GM04504 (cell line): ENCODE measurements around the gene CFAP299.

Experiments used
- DNase-seq: peaks from one replicate; pipeline ENCODE4 v3.0.0-alpha.2; 2012; ENCODE audit warnings: low read depth

CFAP299 gene

DNA sequence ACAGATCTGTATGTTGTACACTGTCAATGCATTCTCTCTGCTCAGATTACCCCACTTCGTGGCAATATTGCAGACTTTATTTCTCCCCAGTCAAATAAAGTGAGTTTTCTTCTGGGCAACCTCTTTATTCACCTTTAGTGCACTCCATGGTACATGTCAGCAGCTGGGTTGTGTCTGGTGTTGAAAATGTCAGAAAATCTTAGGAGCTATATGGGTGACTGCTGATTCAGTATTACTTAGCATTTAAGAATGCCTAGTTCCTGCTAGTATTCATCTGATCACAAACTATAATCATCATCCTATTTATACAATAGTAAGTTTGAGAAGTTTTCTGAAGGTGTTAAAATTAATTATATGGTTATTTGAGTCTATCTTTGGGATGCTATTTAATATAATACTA lies 112.5 kb downstream of the CFAP299 start:
- DNase-seq = no peak

DNA sequence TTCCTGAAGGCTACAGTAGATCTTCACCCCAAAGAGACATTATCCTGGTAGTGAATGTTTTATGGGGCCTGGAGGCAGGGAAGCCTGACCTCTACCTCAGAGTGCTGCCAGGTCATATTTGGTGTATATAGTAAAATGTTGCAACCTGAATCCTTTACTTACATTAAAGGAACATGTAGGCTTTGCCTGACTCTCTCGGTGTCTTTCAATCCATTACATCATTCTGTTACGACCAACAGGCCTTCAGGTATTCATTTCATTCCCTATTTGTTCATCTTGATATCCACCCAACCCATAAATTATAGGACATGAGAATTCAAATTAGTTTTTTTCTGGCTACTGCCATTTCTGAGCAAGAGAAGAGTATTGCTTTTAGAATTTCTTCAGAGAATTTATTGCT lies 116.5 kb downstream of the CFAP299 start:
- no peak for DNase-seq

DNA sequence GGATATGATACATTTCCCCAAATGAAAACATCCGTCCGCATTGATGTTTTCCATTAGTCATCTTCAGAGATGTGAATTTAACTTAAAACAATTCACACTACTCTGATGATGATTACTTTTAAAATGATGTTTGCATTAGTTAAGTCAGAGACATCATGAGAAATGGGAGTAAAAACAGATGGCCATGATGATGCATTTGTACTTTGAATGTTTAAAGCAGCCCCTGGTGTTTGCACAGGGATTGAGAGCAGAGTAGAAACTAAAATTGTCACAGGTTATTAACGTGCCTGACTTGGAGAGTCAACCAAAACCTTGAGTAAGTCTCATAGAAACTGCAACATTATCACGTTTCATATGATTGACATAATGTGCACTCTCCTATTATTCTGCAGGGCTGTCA lies 117.2 kb downstream of the CFAP299 start:
- no peak for DNase-seq

DNA sequence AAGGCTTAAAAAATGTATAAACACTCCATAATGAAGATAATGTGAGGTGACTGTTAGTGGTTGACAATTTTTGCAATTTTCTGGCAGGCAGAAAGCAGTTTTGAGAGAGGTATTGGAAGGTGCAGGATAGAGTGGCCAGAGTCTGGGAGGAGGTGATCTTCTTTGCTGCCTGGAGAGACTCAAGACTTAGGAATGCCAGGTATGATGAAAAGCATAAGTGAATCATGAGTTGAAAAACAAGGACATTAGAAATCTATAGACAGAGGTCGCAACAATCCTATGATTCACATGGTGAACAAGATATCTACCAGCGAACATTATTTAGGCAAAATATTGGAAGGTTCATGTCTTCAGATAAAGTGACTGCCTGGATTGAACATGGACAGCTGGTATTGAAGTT lies 118.5 kb downstream of the CFAP299 start:
- DNase-seq = no peak

DNA sequence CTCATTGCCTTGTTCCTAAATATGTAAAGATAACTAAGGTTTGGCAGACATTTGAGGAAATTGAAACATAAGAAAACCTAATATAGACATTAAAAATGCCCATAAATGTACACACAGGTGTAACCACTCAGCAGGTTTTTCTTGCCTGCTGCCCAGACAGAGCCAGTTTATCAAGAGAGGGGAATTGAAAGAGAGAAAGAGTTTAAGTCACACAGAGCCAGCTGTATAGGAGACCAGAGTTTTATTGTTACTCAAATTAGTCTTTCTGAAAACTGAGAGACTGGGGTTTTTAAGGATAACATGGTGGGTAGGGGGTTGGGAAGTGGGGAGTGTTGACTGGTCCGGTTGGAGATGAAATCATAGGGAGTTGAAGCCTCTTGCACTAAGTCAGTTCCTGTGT lies 119.0 kb downstream of the CFAP299 start:
- DNase-seq = no peak

DNA sequence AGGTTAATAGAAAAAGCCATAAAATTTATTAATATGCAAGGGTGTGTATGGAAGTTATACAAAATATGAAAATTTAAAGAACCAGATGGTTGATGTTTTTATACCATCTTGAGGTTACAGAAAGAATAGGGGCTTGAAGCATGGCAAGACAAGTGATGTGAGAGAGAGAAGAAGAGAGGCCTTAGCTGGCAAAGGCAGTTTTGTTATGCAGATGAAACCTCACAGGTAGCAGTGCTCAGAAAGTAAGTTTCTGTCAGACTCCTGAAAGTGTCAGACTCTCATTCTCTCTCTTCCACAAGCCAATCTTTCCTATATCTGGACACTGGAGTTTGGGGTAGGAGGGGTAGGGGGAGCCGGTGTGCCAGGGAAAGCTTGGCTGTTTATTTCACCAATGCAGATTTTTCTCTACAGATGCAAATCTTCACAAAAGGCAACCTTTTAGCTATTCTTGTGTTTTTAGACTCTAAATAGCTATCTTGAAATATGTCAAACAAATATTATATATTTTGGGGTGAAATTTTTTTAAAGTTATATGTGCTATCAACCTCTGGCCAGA lies 124.5 kb downstream of the CFAP299 start:
- DNase-seq = no peak

DNA sequence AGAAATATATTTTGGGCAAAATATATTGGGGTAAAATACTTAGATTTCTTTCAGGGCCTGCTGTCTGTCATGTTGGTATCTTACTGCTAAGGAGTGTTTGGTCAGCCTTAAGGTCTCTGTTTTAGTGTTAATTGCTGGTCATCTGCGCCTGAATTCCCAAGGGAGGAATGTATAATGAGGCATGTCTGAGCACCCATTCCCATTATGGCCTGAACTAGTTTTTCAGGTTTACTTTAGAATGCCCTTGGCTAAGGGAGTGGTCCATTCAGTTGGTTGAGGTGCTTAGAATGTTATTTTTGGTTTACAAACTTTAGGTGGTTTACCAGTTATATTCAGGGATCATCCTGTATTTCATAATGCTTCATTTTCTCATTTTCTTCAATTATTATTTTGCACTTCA lies 125.9 kb downstream of the CFAP299 start:
- no peak for DNase-seq

DNA sequence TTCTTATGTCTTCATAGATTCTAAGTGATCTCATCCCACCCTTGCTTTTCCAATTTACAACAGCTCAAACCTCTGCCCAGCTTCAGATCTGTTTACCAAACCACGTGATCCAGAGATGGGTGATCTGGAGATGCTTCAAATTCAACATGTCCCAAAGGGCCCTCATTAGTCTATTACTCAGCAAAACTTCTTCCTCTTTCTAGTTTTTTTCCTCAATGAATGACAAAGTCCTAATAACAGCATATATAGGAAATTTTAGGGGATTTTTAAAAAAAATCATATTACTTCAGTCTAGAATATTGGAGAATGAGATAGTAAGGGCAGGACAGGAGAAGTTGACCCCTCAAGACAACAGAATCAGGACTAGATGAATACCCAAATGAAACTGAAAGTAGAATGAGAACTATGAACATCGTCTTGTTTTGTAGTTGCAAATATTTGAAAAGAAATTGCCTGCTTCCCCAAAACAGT lies 127.1 kb downstream of the CFAP299 start:
- DNase-seq = no peak

DNA sequence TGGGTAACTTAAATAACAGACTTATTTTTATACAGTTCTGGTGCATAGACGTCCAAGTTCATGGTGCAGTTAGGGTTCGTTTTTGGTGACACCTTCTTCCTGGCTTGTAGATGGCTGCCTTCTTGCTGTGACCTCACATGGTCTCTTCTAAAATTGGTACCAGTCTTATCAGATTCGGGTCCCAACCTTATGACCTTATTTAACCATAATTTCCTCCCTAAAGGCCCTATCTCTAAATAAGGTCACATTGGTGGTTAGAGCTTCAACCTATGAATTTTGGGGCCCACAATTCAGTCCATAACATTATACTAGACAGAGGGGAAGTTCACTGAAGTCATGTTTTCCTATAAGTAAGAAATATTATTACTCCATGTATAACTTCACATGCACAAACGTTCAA lies 128.0 kb downstream of the CFAP299 start:
- no peak for DNase-seq

DNA sequence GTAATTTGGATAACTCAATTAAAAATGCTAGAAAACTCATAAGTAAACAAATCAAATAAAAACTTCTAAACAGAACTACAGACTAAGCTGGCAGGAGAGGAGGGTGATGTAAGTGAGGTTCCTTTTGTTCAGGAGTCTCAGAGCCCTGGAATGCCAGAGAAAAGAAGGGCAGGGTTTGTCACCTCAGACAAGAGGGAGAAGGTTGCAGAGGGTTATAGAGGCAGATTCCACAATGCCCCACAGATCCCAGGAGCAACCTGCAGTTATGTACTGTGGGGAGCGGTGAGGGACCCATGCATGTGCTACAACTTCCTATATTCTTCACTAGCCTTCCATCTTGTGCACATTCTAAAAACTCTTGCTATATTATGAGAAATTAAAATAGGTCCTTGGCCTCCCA lies 129.7 kb downstream of the CFAP299 start:
- no peak for DNase-seq

DNA sequence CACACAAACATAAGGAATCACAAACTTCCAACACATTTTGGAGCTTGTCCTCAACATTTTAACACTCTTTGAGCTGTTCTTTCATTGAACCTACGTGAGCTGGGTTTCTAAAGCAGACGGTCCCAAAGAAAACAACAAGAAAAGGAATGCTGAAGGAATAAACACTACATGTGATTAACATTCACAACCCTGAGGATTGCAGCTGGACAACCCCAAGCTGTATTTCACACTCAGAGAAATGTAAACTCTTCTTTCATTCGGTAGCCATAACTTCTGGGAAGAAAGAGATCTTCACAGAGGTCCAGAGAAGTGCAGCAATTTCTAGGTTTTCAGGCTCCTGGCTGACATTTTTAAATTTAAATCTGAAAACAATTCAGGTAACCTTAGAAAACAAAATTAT lies 130.2 kb downstream of the CFAP299 start:
- no peak for DNase-seq

DNA sequence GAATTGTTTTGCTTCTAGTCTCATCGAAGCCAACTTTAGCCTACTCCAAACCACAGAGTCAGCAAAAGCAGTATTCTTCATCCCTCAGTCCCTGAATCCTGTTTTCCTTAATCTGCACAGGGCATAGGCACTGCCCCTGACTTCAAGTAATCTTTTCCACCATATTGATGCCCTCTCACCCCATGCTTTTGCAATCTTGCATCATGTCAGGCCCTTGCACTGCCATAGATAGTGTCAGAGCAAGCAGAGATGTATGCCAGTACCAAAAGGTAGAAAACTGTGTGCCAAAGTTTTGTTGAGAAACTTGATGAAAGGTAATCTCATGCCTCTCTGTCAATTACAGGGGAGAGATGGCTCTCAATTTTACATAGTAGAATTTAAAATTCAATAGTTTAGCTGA lies 131.1 kb downstream of the CFAP299 start:
- DNase-seq = no peak

DNA sequence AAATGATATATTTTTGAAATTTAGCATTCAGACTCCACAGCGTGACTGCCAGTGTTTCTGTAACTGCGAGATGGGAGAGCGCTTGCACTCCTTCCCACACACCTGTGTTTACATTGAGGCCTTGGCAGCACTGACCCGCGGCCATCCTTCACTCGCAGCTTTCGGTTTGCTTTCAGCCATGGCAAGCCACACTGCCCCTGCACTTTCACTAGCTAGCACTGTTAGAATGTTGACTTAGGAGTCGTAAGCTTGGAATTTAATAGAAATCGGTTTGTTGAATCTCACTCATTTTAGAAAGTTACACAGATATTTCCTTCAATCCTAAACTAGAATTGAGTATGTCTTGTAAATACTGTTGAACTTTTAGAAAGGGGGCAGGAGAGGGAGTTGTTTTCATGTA lies 136.2 kb downstream of the CFAP299 start:
- no peak for DNase-seq

DNA sequence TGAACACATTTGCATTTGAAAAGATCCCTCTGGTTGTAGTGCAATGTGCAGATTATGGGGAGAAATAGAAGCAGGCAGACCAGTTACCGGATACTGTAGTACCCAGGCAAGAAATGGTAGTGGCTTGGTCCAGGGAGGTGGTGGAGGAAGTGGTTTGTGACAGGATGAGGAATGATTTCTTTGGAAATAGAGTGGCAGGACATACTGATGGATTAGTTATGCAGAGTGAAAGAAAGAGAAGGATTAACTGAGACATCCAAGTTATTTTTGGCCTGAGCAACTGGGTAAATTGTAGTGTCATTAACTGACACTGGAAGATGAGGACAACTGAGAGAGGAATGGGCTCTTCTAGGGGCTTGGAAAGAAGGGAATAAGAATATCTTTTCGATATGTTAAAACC lies 139.7 kb downstream of the CFAP299 start:
- no peak for DNase-seq

DNA sequence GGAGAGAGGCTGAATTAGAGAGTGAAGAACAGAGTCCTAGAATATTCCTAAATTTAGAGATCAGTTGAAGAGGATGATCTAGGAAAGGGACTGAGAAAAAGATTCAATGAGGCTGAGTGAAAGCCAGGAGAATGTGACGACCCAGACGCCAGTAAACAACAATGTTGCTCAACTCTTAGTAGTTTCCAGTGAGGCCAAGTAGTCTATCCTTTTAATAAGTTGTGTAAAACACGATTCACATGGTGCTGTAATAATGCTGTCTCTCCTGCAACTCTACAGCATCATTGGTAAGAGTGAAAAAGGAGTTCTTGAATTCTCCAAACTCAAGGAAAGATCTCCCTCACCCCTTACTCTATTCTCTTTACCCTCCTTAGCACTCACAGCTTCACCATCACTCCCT lies 140.3 kb downstream of the CFAP299 start:
- DNase-seq = no peak

DNA sequence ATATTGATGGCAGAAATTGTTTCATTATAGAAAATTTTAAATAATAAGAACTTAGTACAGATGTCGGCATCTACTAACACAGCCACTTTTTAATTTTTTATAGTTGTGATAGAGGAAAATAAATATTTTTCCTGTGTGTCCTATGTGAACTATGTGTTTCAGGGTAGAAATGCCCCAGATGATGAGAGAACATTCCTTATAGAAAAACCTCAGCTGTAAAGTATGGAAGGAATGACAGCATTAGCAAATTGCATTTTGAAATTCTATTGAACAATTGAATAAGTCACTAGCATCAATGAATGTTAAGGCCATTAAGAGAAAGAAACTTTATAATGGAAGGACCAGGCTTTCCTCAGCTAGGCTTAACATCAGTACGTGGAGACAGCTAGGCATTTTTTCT lies 149.2 kb downstream of the CFAP299 start:
- no peak for DNase-seq

DNA sequence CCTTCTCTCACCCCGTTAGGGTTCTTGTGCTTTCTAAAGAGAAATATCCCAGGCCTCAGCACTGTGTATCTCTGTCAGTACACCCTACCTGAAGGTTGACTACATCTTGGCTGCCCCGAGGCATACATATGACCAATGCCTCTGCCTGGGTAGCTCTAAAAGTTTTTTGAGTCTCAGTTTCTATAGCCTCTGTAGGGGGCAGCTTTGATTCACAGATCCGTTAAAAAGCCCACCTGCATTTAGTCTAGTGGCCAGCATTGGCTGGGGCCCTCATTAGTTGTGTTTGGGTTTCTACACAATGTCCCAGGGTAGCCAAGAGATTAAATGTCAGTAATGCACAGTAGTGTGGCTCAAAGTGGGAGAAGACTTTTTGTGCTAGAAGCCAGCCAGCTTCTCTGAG lies 151.1 kb downstream of the CFAP299 start:
- no peak for DNase-seq

DNA sequence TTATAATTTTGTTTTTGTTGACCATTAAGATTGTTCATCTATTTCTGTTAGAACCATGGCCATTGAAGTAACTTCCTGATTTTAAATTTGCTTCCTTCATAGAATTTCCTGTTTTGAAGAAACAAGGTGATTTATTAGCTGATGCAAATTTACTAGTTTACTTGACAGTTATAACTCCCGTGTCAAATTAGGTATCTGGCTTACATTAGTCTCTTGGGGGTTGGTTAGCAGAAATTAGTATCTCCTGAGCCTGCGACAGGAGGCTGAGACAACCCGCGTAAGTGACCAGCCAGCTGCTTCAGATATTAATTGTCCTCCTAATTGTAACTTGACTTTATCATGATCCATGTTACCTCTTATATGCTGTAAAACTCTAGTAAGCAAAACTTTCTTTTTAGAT lies 154.3 kb downstream of the CFAP299 start:
- DNase-seq = no peak

DNA sequence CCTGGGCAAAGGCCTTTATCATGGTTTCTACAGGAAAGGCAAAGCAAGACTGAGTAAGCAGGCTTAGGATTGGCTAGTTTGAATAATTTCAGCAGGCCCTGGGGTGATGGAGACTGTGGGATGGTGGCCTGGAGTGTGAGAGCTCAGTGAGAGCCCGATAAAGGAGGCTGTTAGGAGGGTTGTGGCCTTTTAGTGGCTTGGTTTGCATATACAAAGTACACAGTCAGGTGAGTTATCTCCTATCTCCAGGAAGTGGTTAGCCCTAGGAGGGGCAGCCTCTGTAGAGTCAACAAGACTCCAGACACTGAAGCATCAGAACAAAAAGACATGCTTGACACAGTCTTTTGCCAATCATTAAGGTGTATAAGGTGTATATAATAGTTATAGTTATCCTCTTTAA lies 157.2 kb downstream of the CFAP299 start:
- no peak for DNase-seq

DNA sequence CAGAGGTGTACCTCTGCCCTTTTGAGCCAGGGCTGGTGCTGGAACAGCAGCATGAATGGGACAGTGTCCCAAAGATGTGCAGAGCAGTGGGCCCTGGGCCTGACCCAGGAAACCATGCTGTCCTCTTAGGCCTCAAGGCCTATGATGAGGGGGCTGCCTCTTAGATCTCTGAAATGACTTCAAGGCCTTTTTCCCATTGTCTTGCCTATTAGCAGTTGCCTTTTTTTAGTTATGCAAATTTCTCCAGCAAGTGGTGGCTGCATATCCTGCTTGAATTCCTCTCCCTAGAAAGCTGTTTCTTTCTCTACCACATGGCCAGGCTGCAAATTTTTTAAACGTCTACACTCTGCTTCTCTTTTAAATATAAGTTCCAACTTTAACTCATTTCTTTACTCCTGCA lies 160.3 kb downstream of the CFAP299 start:
- DNase-seq = no peak

DNA sequence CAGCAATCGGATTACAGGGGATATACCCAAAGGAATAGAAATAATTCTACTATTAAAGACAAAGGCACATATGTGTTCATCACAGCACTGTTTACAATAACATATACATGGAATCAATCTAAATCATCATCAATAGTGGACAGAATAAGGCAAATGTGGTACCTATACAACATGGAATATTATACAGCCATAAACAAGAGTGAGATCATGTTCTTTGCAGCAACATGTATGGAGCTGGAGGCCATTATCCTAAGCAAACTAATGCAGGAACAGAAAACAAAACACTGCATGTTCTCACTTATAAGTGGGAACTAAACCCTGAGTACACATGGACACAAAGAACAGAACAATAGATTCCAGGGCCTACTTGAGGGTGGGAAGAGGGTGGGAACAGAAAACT lies 163.2 kb downstream of the CFAP299 start:
- DNase-seq = no peak

DNA sequence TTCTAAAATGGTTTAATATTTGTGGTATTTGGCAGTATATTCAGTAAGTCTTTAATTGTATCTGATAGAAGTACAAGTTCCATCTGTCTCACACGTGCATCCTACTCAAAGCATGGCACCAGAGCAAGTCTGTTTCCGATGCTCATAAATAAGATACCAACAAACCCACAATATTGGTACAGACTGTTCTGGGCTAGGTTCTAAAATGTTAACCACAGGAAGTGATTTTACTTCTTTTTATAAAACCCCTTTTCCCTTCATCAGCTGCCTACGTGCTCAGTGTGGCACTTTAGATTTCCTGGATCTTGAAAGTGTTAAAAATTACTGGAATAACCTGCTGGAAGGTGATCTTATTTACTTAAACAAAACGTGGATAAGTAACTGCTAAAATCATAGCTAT lies 165.1 kb downstream of the CFAP299 start:
- DNase-seq = peak; percentile 8

DNA sequence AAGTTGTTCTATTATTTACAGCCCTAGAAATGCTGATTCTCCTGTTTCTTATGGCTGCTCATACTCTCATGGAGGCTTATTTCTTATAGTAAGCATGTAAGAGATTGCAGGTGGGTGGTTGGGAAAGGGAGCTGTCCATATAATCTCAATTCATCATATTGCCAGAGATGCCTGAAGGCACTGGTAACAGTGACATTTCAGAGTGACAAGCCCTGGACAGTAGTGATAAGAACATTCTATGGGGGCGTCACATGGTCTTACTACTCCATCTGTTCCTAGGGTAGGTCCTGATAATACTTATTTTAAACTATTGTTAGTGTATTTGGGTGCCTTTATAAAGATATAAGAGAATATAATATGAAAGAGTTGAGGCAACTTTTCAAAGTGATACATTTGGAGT lies 171.5 kb downstream of the CFAP299 start:
- DNase-seq = no peak

DNA sequence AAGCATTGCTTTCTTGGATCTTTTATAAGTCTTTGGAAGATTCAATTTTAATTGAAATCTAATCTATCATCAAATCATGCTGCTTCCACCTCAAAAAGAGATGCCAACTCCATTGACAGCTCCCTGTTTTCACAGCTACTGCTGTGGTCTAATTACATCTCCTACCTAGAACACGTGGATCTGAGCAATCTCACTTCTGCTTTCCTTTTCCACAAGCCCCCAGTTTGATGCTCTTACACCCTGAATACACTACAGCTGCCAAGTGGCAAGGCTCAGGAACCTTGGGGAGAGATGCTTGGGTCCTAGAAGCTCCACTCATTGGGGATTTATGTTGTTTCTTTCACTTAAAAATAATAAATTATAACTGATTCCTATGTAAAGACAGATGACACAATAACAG lies 172.0 kb downstream of the CFAP299 start:
- no peak for DNase-seq

DNA sequence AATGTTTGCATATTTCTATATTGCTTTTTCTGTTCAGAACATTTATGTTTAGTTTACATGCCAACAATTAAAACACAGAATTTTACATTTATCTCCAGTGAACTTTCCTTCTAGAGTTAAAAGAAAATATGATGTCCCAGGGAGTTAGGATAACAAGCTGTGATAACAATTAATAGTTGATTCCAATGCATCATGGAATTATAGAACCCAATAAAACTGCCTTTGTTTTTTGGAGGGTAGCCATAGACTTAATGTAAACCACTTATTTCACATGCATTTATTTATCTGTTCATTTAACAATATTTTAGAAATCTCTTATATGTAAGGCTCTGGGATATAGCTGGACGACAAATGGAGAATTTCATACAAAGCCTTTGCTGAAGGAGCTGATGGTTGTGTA lies 180.0 kb downstream of the CFAP299 start:
- DNase-seq = no peak
